Measurements from ENCODE around the gene IL2RG. TPM values are rescaled to one million over a fixed set of nuclear protein-coding genes. Genes with fewer than 3 reads are reported as not detected.

Gene IL2RG
- polyA plus RNA-seq (2011; rRNA removed) (not detected in 2 replicates), polyA minus RNA-seq (2011; rRNA and poly(A)+ RNA removed) (not detected in 2 replicates)

GRCh38 chrX:71111141-71111843 lies at the start of gene IL2RG:
Gene IL2RG (minus strand): TSS chrX:71111577. CDS start chrX:71111539, 38 bp downstream.
- Histone ChIP-seq H3K27me3 (ENCODE audit: control insufficient read depth, insufficient read depth, low read length) (peaks cover 2% of the 10 kb centered on the region), H3K9me3 (ENCODE audit: control insufficient read depth, insufficient read depth, low read length) (no peaks in the 10 kb centered on the region), H3K27ac (ENCODE audit: low read depth, low read length) (no peak within 1 kb of the TSS), H3K4me3 (ENCODE audit: low read depth, low read length) (no peak within 1 kb of the TSS)
- no peak for DNase-seq (ENCODE audit: low read depth, low spot score)
- TF ChIP-seq CTCF (IDR thresholded peaks at IDR 0.05; ENCODE audit: low read depth, low read length): no peak
- POLR2A ChIA-PET: no interaction called here
- CTCF ChIA-PET: interaction anchor here (1.0 kb wide), 1 partner anchor 12 kb away, joined by 3 read pairs; no protein-coding TSS in a partner anchor

GRCh38 chrX:71160475-71160874 lies 49.1 kb upstream of the IL2RG start:
- Histone ChIP-seq H3K9me3 (ENCODE audit: control insufficient read depth, insufficient read depth, low read length) (no peaks in the 10 kb centered on the region), H3K4me3 (ENCODE audit: low read depth, low read length) (no peak overlapping the region), H3K27ac (ENCODE audit: low read depth, low read length) (no peak overlapping the region), H3K27me3 (ENCODE audit: control insufficient read depth, insufficient read depth, low read length) (no peaks in the 10 kb centered on the region)
- DNase-seq (ENCODE audit: low read depth, low spot score): no peak
- TF ChIP-seq CTCF (IDR thresholded peaks at IDR 0.05; ENCODE audit: low read depth, low read length): no peak
- ChIA-PET POLR2A (no interaction called here), CTCF (no interaction called here)

- Histone ChIP-seq H3K27ac (ENCODE audit: low read depth, low read length) (no peak overlapping the region), H3K27me3 (ENCODE audit: control insufficient read depth, insufficient read depth, low read length) (peaks cover 3% of the 10 kb centered on the region), H3K9me3 (ENCODE audit: control insufficient read depth, insufficient read depth, low read length) (no peaks in the 10 kb centered on the region), H3K4me3 (ENCODE audit: low read depth, low read length) (no peak overlapping the region)
- TF ChIP-seq CTCF (IDR thresholded peaks at IDR 0.05; ENCODE audit: low read depth, low read length): no peak
- ChIA-PET POLR2A (no interaction called here), CTCF (interaction anchor here (0.7 kb wide), 1 partner anchor 294 kb away, joined by 3 read pairs; no protein-coding TSS in a partner anchor)
- DNase-seq (ENCODE audit: low read depth, low spot score): no peak
Observed at GRCh38 chrX:71159335-71159734, 48.0 kb upstream of the IL2RG start.

GRCh38 chrX:71158603-71159002 lies 47.2 kb upstream of the IL2RG start:
- H3K27ac ChIP-seq (ENCODE audit: low read depth, low read length): no peak overlapping the region
- no peak overlapping the region for H3K4me3 ChIP-seq (ENCODE audit: low read depth, low read length)
- POLR2A ChIA-PET: no interaction called here
- TF ChIP-seq CTCF (IDR thresholded peaks at IDR 0.05; ENCODE audit: low read depth, low read length): no peak
- no peak for DNase-seq (ENCODE audit: low read depth, low spot score)
- H3K9me3 ChIP-seq (ENCODE audit: control insufficient read depth, insufficient read depth, low read length): no peaks in the 10 kb centered on the region
- CTCF ChIA-PET: no interaction called here
- H3K27me3 ChIP-seq (ENCODE audit: control insufficient read depth, insufficient read depth, low read length): peaks cover 3% of the 10 kb centered on the region

GRCh38 chrX:71154641-71155040 lies 43.3 kb upstream of the IL2RG start:
- no peak overlapping the region for H3K4me3 ChIP-seq (ENCODE audit: low read depth, low read length)
- no peak overlapping the region for H3K27ac ChIP-seq (ENCODE audit: low read depth, low read length)
- H3K9me3 ChIP-seq (ENCODE audit: control insufficient read depth, insufficient read depth, low read length): no peaks in the 10 kb centered on the region
- DNase-seq (ENCODE audit: low read depth, low spot score): no peak
- no peak for TF ChIP-seq CTCF (IDR thresholded peaks at IDR 0.05; ENCODE audit: low read depth, low read length)
- H3K27me3 ChIP-seq (ENCODE audit: control insufficient read depth, insufficient read depth, low read length): peaks cover 5% of the 10 kb centered on the region
- ChIA-PET CTCF (no interaction called here), POLR2A (no interaction called here)
